Stimulated activated CD8-positive, alpha-beta memory T cell treated with anti-CD3 and anti-CD28 coated beads, Interleukin-4, amount 100 ng/mL, for 4 hours (primary cell): ENCODE measurements around the gene RBBP8NL.

Experiments used
- DNase-seq, 2 donors: peaks; one replicate each; pipeline ENCODE4 v3.0.0-alpha.2; 2020; ENCODE audit warnings: low read depth in 2 of 2, low spot score in 1 of 2

The RBBP8NL gene

DNA sequence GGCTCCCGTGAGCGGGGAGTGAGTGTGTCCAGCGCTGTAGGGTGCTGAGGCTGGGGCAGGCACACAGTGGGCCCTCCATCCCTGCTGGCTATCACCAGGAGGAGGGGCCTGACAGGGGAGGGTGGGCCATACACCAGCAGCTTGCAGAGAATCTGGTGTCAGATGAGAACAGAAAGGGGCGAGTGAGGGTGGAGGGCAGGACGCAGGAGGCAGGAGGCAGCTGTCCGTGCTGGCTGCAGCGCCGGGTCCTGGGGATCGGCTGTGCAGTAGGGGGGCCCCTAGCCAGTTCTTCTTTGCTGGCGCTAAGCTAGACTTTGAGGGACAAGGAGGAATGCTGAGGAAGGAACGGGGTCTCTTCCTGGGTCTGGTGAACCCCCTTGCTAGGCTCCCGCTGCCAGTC is 18.7 kb downstream of the RBBP8NL start:
- no peak for DNase-seq

DNA sequence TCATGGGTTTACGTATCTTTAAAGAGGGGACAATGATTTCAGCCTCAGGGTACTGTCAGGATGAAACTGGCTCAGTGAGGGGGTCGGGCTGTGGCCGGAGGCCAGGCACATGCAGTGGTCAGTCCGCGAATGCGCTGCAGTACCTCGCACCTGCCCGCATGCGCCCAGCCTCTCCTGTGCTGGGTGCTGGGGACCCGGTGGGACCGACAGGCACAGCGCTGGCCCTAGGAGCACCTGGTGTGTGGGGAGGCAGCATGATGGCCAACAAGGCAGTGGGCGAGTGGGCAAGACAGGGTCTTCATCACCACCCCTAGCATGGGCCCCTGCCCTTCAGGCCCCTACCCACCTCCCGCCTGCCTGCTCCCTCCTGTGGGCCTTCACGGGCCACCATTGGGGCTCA is 19.3 kb downstream of the RBBP8NL start:
- no peak for DNase-seq

DNA sequence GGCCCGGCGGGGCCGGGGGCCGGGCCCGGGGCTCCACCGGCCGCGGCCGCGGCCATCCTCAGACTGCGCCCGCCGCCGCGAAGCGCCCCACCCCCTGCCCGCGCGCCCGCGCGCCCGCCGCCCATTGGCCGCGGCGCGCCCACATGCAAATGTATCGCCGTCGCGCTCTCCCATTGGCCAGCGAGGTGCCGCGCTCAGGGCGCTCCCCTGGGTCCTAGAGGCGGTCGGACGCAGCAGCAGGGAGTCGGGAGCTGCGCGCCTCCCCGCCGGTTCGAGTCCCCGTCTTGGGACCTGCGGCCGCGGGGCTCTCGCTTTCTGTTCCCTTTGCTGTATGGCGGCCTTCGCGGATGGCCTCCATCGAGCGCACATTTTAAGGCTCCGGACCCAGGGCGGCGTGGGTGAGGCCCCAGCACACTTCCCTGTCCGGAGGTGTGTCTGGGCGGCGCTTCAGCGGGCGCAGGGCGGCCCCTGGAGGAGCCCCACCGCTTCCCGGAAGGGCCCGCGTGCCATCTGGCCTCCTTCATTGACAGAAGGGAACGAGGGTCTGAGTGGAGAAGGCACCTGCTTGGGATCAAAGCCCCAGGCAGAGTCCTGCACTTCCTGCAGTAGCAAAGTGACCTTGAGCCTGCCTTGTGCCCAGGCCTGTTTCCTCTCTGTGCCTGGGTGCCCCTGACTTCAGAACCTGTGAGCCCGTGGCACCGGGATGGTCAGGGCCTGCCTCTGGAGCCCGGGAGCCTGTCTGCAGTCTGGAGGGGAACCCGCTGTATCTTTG is 19.9 kb downstream of the RBBP8NL start, which contains the start of gene CABLES2:
Gene CABLES2 (minus strand): TSS at position 65 of the 772 bp plus-strand sequence. CDS start 9 bp downstream, at position 56.
- peak; percentile 69 to 80 for DNase-seq

DNA sequence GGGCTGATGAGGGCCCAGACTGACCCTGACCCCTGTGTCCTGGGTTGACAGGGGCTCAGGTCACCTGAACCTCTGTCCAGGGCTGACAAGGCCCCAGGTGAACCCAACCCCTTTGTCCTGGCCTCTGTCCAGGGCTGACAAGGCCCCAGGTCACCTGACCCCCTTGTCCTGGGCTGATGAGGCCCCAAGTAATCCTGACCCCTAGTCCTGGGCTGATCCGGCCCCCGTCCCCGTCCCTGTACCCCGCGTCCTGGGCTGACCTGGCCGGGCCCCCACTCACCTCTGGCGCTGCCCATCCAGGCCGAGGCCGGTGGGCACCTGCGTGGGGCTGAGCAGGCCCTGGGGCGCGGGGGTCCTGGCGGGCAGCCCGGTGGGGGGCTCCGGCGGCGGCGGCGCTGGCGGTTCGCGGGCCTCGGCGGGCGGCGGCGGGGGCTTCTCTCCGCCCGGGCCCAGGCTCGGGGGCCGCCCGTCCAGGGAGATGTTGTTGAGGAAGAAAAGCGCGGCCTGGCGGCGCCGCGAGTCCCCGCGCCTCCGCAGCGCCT is 20.6 kb downstream of the RBBP8NL start:
- no peak for DNase-seq

DNA sequence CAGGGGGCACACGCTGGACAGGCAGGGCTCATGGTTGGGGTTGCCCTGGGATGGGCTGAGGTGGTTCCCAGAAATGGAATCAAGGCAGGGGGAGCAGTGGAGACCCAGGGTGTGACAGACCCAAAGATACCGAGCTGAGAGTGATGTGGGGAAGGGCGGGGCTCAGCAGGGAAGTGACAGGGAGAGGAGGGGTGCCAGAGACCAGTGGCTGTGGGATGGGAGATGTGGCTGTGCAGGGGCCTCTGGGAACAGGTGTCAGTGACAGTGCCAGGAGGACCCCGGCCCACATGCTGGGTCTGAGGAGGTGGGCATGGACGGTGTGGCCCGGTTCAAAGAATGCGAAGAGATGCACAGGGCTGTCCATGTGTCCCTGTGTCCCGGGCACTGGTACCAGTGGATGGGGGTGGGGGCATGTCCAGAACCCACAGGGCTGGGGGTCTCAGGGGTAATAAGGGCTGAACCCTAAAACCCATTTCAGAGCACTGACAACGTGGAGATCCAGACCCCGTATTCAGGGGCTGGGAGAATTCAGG is 21.3 kb downstream of the RBBP8NL start:
- DNase-seq, result no peak

DNA sequence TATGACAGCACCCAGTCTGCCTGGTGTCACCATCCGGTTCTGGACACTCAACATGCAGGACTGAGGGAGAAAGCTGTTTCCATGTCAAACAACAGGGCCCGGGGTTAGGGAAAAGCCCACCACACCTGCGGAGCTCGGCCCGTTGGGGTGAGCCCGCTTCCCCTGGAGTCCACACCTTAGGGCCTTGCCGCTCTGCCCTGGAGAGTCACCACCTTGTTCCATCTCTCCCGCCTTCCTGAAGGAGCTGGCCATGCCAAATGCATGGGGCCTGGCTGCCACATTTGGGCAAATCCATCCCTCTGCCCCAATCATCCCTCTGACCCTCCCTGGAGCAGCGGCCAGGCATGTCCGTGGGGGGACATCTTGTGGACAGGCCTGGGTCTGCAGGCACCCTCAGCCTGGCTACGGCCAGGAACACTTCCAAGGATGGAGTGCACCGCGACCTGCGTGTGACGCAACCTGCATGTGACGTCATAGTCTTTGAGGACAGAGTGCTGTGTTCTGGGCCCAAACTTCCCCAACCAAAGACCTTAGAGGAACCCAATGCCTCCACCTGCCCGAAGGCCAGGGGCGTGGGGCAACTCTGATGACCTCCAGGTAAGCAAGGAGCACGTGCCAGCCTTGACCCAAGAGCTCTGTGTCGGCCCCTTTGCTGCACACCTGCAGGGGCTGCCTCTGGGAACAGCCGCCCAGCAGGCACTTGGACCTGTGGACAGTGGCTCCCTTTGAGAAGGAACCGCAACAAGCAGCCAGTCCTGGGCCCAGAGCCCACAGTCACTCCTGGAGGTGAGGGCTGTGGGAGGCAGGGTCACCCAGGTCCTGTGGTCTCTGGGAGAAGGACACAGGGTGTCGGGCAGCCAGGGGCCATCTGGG is 22.0 kb downstream of the RBBP8NL start:
- no peak for DNase-seq

DNA sequence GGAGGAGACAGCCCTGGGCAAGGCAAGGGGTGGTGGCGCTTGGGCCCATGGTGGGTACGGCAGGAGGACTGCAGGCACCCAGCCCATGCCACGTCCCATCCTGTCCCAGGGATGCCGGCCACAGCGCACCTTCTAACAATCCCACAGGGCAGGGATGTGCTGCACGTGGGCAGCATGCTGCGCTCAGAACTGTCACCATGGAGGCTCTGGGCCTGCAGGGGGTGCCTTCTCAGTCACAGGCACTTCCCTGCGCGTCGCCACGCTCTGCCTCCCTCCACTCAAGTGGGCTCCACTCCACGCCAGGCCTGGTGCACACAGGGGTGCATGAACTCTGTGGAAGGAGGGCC is 22.6 kb downstream of the RBBP8NL start:
- no peak for DNase-seq

DNA sequence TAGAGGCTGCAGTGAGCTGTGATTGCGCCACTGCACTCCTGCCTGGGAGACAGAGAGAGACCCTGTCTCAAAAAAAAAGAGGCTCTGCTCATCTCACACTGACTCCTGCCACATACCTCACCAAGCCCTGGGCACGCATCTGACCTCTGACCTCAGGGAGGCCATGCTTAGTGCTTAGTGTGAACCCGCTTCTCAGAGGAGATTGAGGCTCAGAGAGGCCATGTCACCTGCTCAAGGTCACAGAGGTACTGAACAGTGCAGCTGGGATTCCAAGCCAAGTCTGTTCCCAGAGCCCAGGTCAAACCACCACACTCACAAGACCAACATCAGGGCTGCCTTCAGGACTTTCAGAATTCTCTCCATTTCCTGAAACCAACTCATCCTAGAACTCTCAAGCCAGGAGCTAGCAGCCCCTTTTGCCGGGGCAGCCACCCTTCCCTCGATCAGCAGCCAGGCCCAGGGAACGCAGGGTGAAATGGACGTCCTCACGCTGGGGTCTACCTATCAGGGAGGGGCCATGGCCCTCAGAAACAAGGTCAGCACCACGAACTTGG is 23.1 kb downstream of the RBBP8NL start:
- DNase-seq, result no peak

DNA sequence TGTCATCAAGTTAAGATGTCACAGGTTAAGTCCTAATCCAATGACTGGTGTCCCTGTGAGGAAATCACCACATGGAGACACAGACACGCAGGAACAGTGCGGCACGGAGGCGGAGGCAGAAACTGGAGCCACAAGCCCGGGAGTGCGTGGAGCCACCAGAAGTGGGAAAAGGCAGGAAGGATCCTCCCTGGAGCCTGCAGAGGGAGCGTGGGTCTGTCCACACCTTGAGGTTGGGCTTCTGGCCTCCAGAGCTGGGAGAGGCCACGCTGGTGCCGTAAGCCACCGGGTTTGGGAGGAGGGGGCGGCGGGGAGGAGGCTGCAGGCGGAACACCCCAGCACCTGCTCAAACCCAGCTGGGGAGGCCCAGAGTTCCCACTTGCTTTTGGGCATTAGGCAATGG is 24.0 kb downstream of the RBBP8NL start:
- no peak for DNase-seq

DNA sequence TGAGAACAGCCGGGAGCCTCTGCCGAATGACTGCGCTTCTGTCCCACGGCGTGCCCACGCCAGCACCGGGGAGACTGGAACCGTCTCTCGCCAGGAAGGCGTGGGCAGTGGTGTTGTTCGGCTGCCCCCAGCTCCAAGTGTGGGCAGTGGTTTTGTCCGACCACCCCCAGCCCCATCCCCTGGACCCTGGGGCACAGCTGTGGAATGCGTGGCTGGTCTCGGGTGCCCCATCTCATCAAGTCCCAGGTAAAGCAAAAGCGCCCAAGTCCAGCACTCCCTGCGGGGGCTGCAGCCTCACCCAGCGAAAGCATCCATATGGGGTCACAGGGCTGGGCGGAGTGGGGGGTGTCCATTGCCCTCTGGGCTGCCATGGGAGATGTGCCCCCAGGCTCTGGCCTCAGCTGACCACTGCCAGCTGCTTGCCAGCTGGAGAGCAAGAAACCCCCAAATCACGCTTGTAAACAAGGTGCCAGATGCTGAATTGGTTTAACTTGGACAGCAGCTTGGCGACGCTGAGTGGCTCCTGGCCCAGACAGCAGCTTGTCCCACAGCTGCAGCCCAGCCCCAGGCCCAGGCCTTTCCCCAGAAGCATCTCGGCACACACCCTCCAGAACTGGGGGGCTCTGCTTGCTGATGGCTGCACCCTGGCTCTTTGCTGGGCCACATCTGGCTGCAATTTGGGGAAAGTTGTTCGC is 24.7 kb downstream of the RBBP8NL start:
- DNase-seq, result no peak

DNA sequence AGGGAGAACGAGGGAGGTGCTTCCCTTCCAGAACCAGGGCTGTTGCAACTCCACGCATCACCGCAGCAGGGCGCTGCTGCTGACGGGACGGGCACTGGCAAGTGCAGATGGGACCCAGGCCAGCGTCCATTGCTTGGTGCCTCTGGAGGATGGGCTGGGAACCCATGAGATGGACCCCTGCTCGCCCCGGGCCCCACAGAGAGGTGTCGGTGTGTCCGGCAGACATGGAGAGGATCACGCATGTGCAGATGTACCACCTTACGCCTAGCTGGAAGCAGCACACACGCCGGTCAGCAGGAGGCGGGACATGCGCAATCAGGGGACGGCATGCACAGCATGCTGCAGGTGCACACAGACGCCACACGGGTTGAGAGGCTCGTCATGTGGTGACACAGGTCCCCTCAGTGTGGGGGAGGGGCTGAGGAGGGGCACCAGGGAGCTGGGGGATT is 26.0 kb downstream of the RBBP8NL start:
- DNase-seq, result no peak

DNA sequence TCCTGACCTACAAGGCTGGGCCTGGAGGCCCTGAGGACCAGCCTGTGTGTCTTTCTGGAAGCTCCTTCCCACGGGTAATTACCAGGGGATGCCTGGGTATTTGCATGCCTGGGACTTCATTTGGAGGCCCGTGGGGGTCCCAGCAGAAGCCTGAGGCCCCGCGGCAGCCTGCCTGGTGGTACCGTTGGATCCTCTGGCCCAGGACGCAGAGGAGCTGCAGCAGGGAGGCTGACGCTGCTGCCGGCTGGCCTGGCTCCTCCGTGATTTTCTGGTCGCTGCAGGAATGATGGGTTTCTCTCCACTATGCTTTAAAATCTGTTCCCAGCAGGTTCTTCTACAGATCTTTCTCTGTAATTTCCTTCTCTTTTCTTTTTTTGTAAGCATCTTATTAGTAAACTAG is 26.8 kb downstream of the RBBP8NL start:
- DNase-seq, result no peak

DNA sequence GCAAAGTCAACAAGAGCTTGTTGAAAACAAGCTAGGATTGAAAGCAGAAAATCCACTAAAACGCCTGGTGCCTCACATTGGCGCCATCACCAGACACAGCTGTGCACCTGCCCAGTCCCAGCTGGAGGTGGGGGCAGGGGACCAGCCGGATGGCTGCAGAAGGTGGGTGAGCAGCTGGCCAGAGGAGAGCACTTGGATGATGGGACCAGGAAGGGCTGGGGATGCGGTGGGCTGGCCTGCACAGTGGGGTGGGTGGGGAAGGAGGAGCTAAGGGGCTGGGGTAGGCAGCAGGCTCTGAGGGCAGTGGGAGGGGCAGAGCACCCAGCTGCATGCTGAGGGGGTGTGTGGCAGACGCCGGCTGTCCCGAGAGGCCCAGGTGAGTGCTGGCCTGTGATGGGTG is 27.3 kb downstream of the RBBP8NL start:
- no peak for DNase-seq

DNA sequence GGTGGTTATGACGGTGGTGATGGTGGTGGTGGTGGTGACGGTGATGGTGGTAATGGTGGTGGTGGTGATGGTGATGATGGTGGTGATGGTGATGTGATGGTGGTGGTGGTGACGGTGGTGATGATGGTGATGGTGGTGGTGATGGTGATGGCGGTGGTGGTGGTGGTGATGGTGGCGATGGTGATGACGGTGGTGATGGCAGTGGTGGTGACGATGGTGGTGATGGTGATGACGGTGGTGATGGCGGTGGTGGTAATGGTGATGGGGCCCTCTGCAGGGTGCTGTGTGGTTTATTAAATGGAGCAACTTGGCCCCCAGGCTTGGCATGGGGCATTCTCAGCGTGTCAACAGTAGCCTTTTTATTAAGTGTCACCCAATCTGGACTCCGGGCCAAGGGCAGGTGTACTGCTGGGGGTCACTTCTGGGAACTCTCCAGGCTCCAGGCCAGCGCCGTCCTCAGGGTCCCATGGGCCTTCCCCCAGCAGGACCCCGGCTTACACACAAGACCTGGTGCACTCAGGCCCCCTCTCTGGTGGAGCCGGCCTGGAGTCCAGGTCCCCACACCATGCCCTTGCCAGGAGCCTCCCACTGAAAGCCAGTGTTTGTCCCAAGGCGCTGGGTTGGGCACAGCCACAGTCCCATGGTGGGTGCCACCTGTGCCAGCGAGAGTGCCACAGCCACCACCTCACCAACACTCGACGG is 29.1 kb downstream of the RBBP8NL start:
- DNase-seq, result no peak

DNA sequence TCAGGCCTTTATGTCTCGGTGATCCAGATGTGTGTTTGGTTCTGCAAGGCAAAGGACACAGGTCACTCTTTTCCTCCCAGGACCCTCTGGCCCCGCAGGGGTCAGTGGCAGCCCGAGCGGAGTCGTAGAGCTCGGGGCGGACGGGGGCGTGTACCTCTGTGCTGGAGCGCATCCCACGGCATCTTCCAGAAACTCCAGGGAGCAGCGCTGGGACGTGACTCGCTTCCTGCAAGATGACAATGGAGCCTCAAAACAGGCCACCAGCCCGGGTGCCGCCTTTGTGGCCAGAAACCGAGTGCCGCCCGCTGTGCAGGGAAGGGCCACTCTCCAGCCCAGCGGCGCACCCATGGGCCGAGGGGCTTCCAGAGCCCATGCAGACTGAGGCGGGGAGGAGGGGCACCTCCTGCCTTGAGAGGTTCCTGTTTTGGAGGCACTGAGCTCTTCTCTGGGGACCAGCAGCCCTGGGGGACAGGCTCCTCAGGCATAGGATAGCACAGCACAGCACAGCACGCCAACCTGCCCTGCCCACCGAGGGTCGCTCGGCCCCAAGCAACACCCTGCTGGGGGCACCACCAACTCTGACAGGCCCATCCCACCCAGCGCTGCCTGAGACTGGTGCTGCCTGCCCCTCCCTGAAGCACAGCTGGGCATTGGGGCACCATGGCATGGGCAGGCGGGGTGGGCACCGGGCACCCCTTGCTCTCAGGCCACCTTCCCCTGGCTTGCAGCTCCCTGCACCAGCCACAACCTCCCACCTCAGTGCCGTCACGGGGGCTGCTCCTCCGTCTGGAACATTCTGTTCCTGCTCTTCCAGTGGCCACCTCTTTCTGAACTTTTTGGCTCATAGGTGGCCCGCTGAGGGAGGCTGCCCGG is 30.7 kb downstream of the RBBP8NL start:
- DNase-seq, result no peak

DNA sequence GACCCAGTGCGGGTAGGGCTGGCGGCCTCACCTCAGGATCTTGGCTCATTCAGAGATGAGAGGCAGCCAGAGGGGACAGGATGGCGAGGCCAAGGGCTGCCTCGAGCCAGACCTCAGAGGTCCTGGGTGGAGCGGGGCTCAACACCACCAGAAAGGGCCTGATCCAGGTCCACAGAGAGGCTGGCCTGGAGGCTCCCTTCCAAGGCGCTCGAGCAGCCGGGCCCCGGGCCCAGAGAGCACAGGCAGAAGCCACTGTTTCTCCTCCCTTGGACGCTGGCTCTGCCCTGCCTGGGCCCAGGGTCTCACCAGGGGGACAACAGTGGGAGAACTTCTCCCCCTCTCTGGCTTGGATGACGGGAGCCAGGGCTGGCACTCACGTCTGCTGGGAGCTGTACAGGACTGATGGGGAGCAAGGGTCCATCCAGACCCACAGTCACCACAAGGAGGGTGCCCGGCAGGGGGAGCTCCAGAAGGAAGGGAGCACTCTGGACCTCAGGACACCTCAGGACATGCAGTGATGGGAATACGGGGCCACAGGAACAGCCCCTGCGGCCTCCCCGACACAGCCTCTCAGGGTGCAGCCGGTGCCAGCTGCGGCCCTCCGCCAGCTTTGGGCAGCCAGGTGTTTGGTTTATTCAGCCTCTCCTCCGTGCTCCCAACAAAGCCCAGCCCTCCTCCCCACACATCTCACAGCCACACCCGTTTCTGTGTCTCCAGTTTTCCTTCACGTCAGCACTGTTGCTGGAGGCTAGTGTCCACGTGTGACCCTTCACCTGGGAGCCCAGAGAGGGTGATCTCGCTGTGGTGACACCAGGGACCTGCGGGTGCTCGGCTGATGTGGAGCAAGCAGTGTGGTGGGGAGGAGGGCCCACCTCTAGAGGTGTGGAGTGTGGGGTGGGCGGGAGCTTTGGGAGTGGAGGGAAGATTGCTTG is 31.8 kb downstream of the RBBP8NL start:
- DNase-seq, result no peak

DNA sequence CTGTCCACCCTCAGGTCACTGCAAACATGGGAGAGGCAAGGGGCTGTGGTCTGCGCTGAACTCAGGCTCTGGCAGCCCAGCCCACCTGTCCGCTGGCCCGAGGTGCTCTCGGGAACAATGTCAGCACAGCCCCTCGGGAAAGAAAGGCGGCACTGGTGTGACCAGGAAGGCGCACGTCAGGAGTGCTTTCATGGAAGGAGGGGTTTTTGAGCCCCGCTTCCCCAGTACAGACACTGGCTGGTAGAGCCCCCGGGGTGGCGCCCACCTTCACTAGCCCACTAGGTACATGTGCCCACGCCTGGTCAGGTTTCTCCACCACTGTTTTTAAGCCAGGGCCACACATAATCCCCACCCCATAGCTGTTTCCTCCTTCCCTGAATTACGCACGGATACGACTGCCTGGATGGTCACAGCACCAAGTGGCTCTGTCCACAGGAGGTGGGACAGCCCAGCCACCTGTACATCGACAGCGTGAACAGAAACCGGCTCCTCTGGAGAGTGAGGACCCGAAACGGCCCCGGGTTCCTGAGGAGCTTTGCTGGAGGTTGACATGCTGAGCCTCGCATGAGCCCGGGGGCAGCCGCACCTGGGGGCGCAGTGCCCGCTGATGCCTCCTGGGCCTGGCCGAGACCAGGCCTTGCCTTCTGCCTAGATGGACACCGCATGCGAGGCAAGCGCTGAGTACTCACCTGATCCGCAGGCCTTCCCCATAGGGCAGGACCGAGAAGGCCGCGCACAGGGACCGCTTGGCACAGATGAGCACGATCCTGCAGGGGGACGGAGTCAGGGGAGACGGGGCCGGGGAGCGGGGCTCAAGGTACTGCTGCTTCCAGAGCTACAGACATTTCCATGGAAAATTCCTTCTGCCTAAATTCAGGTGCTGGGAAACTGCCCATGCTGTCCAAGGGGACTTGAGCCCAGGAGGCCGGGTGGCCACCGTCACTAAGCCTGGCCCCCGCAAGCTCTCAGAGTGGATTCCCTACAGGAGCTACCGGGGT is 32.8 kb downstream of the RBBP8NL start:
- no peak for DNase-seq
